Liver (tissue), 3 donors: ENCODE results near the gene FABP1.
A peak's percentile ranks its signal among the peaks of the same experiment; 100 is the strongest.

Source experiments
- ATF3 ChIP-seq: IDR thresholded peaks from 2 replicates; pipeline ENCODE4 v1.6.1; 2016; ENCODE audit warnings: antibody characterized with exemption
- CTCF ChIP-seq: fragments of 150-350 bp; IDR thresholded peaks from 2 replicates; pipeline ENCODE4 v1.5.1; 2017; ENCODE audit warnings: improper control_type of control experiment, low read depth, low read length; ENCODE audit not compliant: missing input control
- GABPA ChIP-seq, 2 donors: IDR thresholded peaks in 1 of 2; conservative IDR thresholded peaks in 1 of 2; 2 replicates each; pipeline ENCODE4 v1.6.1; 2016; ENCODE audit warnings: antibody characterized with exemption in 2 of 2, mild to moderate bottlenecking in 1 of 2, moderate library complexity in 1 of 2
- JUND ChIP-seq, 2 donors: IDR thresholded peaks; 2 replicates each; pipeline ENCODE4 v1.6.1; 2016; ENCODE audit warnings: antibody characterized with exemption in 2 of 2
- MAX ChIP-seq: IDR thresholded peaks from 2 replicates; pipeline ENCODE4 v1.6.1; 2016; ENCODE audit warnings: antibody characterized with exemption
- RAD21 ChIP-seq, 2 donors: IDR thresholded peaks; 2 replicates each; pipeline ENCODE4 v1.6.1; 2016; ENCODE audit warnings: antibody characterized with exemption in 2 of 2, mild to moderate bottlenecking in 2 of 2
- REST ChIP-seq: IDR thresholded peaks from 2 replicates; pipeline ENCODE4 v1.6.1; 2016; ENCODE audit warnings: antibody characterized with exemption, mild to moderate bottlenecking
- RXRA ChIP-seq, 2 donors: IDR thresholded peaks; 2 replicates each; pipeline ENCODE4 v1.6.1; 2017 to 2018; ENCODE audit warnings: antibody characterized with exemption in 2 of 2, mild to moderate bottlenecking in 1 of 2
- SP1 ChIP-seq: IDR thresholded peaks from 2 replicates; pipeline ENCODE4 v1.6.1; 2018; ENCODE audit warnings: antibody characterized with exemption, mild to moderate bottlenecking
- TAF1 ChIP-seq: conservative IDR thresholded peaks from 2 replicates; pipeline ENCODE4 v1.6.1; 2016; ENCODE audit warnings: antibody characterized with exemption, mild to moderate bottlenecking
- ZBTB33 ChIP-seq: IDR thresholded peaks from 2 replicates; pipeline ENCODE4 v1.6.1; 2016; ENCODE audit warnings: antibody characterized with exemption
- donor health status: healthy.
- donor health status: healthy.

GRCh38 chr2:88125344-88125923 is 2.4 kb downstream of the FABP1 start:
- peak; percentile 15 for TF ChIP-seq REST
- no peak for TF ChIP-seq GABPA (IDR thresholded peaks at IDR 0.05 in 1 of 2, conservative IDR thresholded peaks at IDR 0.05 in 1 of 2)
- no peak for TF ChIP-seq CTCF
- no peak for TF ChIP-seq JUND (IDR thresholded peaks at IDR 0.05)
- TF ChIP-seq MAX = no peak
- no peak for TF ChIP-seq TAF1
- TF ChIP-seq RAD21 (IDR thresholded peaks at IDR 0.05) = no peak
- TF ChIP-seq SP1 = no peak
- TF ChIP-seq ZBTB33 = no peak
- no peak for TF ChIP-seq ATF3
- no peak for TF ChIP-seq RXRA (IDR thresholded peaks at IDR 0.05)
